ENCODE results near the gene SLC3A2. TPM values are rescaled to one million over a fixed set of nuclear protein-coding genes. Genes with fewer than 3 reads are reported as not detected.

SLC3A2 gene
- total RNA-seq, 2 experiments from 2014 or later: 289 to 321 TPM

GRCh38 chr11:62831520-62832335 lies 49.0 kb upstream of the SLC3A2 start, which contains the start of gene STX5:
Gene STX5 (minus strand): TSS chr11:62832051. CDS start chr11:62831243, 808 bp downstream.
- H3K4me3 ChIP-seq (ENCODE audit: low read depth, low read length, poor library complexity, severe bottlenecking): peak within 1 kb of the TSS; percentile 97
- POLR2A ChIA-PET: interaction anchor here (0.6 to 1.5 kb wide), 6 partner anchors 10 to 230 kb away, joined by 3 to 6 read pairs (median 4); partner anchors contain the start of gene MTA2

GRCh38 chr11:62832336-62833234 lies 48.1 kb upstream of the SLC3A2 start, which contains the start of gene TEX54:
Gene TEX54 (minus strand): TSS chr11:62832841.
- Histone ChIP-seq H3K9me2 (ENCODE audit: insufficient read depth, low read length) (no peaks in the 10 kb centered on the region), H3K36me3 (ENCODE audit: insufficient read depth, low read length) (peaks cover 52% of the 10 kb centered on the region), H4K20me1 (ENCODE audit: insufficient read depth, low read length) (no peaks in the 10 kb centered on the region; the same call in none of the 2 replicates), H3K4me1 (ENCODE audit: insufficient read depth, low read length, poor library complexity, severe bottlenecking) (peaks cover 17% of the 10 kb centered on the region), H3K9me3 (ENCODE audit: low read length) (no peaks in the 10 kb centered on the region), H3K27ac (ENCODE audit: low read depth, low read length, poor library complexity, severe bottlenecking) (peak within 1 kb of the TSS; percentile 71), H2AFZ (ENCODE audit: low read length) (peak within 1 kb of the TSS; percentile 62; the same call in 1 of the 2 replicates), H3K79me2 (ENCODE audit: insufficient read depth, low read depth, low read length) (peaks cover 37% of the 10 kb centered on the region), H3K4me2 (ENCODE audit: low read length) (peak within 1 kb of the TSS; percentile 98), H3K4me3 (ENCODE audit: low read depth, low read length, poor library complexity, severe bottlenecking) (peak within 1 kb of the TSS; percentile 97)
- intact Hi-C loops (cut with micrococcal nuclease; ENCODE audit: unreplicated experiment): loop anchor here (10.0 kb wide), 1 partner anchor 238 kb away; the partner anchor contains the start of gene TUT1
- TF ChIP-seq CTCF (conservative IDR thresholded peaks at IDR 0.05; ENCODE audit: low read length) (no peak), EZH2phosphoT487 (IDR thresholded peaks at IDR 0.05; ENCODE audit: borderline replicate concordance, low read depth, low read length) (no peak)
- no peak for DNase-seq (ENCODE audit: low spot score)
- POLR2A ChIA-PET: interaction anchor here (1.0 to 1.5 kb wide), 4 partner anchors 9 to 181 kb away, joined by 3 to 6 read pairs (median 4); no protein-coding TSS in a partner anchor
- TSS peak; percentile 89 for BruUV-seq (replicated peaks)
- CTCF ChIA-PET (ENCODE audit: unreplicated experiment): interaction anchor here (0.6 to 1.2 kb wide), 2 partner anchors 11 to 25 kb away, joined by 4 to 8 read pairs; no protein-coding TSS in a partner anchor

More at GRCh38 chr11:62831520-62832335, 49.0 kb upstream of the SLC3A2 start, which contains the start of gene STX5:
- Histone ChIP-seq H3K27ac (ENCODE audit: low read depth, low read length, poor library complexity, severe bottlenecking) (peak within 1 kb of the TSS; percentile 71), H3K4me1 (ENCODE audit: insufficient read depth, low read length, poor library complexity, severe bottlenecking) (peaks cover 16% of the 10 kb centered on the region), H3K79me2 (ENCODE audit: insufficient read depth, low read depth, low read length) (peaks cover 30% of the 10 kb centered on the region), H3K4me2 (ENCODE audit: low read length) (peak within 1 kb of the TSS; percentile 98), H3K9me2 (ENCODE audit: insufficient read depth, low read length) (no peaks in the 10 kb centered on the region), H4K20me1 (ENCODE audit: insufficient read depth, low read length) (no peaks in the 10 kb centered on the region; the same call in 1 of the 2 replicates), H3K36me3 (ENCODE audit: insufficient read depth, low read length) (peaks cover 53% of the 10 kb centered on the region), H3K9me3 (ENCODE audit: low read length) (no peaks in the 10 kb centered on the region), H2AFZ (ENCODE audit: low read length) (peak within 1 kb of the TSS; percentile 62; the same call in 1 of the 2 replicates)
- CTCF ChIA-PET (ENCODE audit: unreplicated experiment): interaction anchor here (0.6 kb wide), 1 partner anchor 12 kb away, joined by 8 read pairs; no protein-coding TSS in a partner anchor
- TF ChIP-seq CTCF (conservative IDR thresholded peaks at IDR 0.05; ENCODE audit: low read length) (no peak), EZH2phosphoT487 (IDR thresholded peaks at IDR 0.05; ENCODE audit: borderline replicate concordance, low read depth, low read length) (no peak)
- intact Hi-C loops (cut with micrococcal nuclease; ENCODE audit: unreplicated experiment): loop anchor here (2.0 to 10.0 kb wide), 3 partner anchors 45 to 237 kb away; partner anchors contain the start of genes POLR2G, TMEM179B and TUT1
- BruUV-seq (replicated peaks): no TSS peak
- DNase-seq (ENCODE audit: low spot score): peak; percentile 99
